Measurements from ENCODE around the gene EPB41.
"Not testable (repeated sequence)": the region's sequence is repeated elsewhere in the genome, so short reads cannot be mapped to it uniquely, and the experiment has no call there.

The EPB41 gene

GRCh38 chr1:29121516-29121935, 207.2 kb downstream of the EPB41 start:
- TF ChIP-seq JUND (IDR thresholded peaks at IDR 0.05; ENCODE audit: low read depth), result no peak
- no peak for DNase-seq (ENCODE audit: low read depth in 1 of 2, low spot score in 1 of 2)
- in situ Hi-C loops (cut with HindIII; ENCODE audit: low pct_unique_long_range_greater_than_20kb, low sequenced_read_pairs), result no loop called here

- TF ChIP-seq JUND (IDR thresholded peaks at IDR 0.05; ENCODE audit: low read depth), result no peak
- in situ Hi-C loops (cut with HindIII; ENCODE audit: low pct_unique_long_range_greater_than_20kb, low sequenced_read_pairs), result no loop called here
- peak in 1 of 2 experiments; percentile 16 for DNase-seq (ENCODE audit: low read depth in 1 of 2, low spot score in 1 of 2)
Observed at GRCh38 chr1:29121936-29122681, 207.7 kb downstream of the EPB41 start.

DNA sequence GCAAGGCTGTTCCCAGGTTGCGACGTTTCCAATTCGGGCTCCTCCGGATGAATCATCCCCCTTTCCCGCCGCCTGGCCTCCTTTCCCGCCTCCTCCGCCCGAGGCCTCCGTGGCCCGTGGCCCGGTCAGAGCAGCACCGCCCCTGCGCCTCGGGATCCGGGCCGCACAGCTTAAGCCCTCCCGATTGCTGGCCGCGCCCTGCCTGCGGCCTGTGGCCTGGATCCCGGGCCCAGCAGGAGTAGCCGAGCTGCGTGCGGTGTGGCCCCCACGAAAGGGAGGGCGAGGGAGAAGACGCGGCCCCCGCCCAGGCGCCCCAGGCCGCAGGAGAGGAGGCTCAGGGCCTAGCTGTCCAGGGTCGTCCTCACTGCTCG, 208.3 kb downstream of the EPB41 start:
- in situ Hi-C loops (cut with HindIII; ENCODE audit: low pct_unique_long_range_greater_than_20kb, low sequenced_read_pairs), result no loop called here
- peak in 1 of 2 experiments; percentile 21 for DNase-seq (ENCODE audit: low read depth in 1 of 2, low spot score in 1 of 2)
- no peak for TF ChIP-seq JUND (IDR thresholded peaks at IDR 0.05; ENCODE audit: low read depth)

GRCh38 chr1:29123053-29123886, 208.9 kb downstream of the EPB41 start:
- no peak for TF ChIP-seq JUND (IDR thresholded peaks at IDR 0.05; ENCODE audit: low read depth)
- no peak for DNase-seq (ENCODE audit: low read depth in 1 of 2, low spot score in 1 of 2)
- in situ Hi-C loops (cut with HindIII; ENCODE audit: low pct_unique_long_range_greater_than_20kb, low sequenced_read_pairs), result no loop called here

DNA sequence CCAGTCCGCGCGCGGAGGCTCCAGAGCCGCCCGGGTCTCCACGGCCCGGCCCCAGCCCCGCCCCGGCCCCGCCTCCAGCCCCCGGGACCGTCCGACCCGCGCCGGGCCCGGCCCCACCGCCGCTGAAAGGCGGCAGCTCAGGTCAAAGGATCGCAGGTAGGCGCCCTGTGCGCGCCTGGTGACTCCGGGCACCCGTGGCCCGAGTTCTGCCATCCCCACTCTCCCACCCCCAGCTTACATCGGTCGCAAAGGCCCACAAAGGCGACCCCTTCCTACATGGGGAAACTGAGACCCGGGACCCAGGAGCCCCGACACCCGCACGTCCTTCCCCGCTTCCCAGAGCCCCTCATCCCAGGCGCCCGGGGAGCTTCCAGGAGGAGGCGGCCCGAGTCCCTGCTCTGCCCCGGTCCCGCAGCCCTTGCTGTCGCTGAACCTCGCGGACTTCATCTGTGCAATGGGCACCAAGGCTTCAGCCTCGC, 209.6 kb downstream of the EPB41 start, which contains the start of gene TMEM200B:
TSS of gene TMEM200B (minus strand) at position 17 of the 479 bp plus-strand sequence. CDS start 2,075 bp downstream, outside the sequence.
- no peak for TF ChIP-seq JUND (IDR thresholded peaks at IDR 0.05; ENCODE audit: low read depth)
- no peak for DNase-seq (ENCODE audit: low read depth in 1 of 2, low spot score in 1 of 2)
- in situ Hi-C loops (cut with HindIII; ENCODE audit: low pct_unique_long_range_greater_than_20kb, low sequenced_read_pairs), result no loop called here

DNA sequence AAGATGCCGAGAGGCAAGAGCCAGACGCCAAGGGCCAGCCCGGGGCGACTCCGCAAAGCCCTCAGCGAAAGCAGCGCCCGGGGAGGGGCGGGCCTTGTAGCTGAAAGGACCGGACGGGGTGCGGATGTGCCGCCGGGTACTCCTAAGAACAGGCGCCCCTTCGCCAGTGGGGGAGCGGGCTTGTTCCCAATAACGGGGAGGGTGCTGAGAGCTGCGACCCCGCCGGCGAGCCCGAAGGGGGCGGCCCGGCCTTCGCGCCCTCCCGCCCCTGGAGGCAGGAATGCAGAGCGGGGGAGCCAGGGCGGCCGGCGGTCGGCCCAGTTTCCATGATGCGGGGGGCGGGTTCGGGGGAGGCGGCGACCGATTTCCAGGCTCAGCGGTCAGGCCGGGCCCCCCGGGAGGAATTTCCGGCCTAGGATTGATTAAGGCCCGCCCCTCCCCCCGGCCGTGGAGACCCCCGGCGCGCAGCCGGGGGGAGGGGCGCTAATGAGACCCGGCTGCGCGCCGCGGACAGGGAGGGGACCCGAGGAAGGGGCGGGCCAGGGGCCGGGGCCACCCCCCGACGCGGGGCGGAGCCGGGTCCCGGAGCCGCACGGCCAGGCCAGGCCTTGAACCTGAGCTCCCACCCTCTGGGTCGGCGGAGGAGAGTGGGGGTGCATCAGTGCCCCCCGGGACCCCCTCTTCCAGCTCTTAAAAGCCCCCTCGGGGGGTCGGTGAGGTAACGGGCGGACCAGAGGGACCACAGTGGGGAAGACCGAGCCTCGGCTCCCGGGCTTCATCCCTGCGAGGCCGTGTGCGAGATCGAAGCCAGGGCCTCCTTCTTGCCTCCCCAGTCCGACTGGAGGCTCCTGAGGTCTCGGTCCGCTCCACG, 210.2 kb downstream of the EPB41 start:
- peak; percentile 40 to 82 for DNase-seq (ENCODE audit: low read depth in 1 of 2, low spot score in 1 of 2)
- in situ Hi-C loops (cut with HindIII; ENCODE audit: low pct_unique_long_range_greater_than_20kb, low sequenced_read_pairs), result no loop called here
- no peak for TF ChIP-seq JUND (IDR thresholded peaks at IDR 0.05; ENCODE audit: low read depth)

- no peak for TF ChIP-seq JUND (IDR thresholded peaks at IDR 0.05; ENCODE audit: low read depth)
- in situ Hi-C loops (cut with HindIII; ENCODE audit: low pct_unique_long_range_greater_than_20kb, low sequenced_read_pairs), result no loop called here
- DNase-seq (ENCODE audit: low read depth in 1 of 2, low spot score in 1 of 2), result no peak
Observed at GRCh38 chr1:29125237-29125641, 210.9 kb downstream of the EPB41 start.

- TF ChIP-seq JUND (IDR thresholded peaks at IDR 0.05; ENCODE audit: low read depth), result no peak
- in situ Hi-C loops (cut with HindIII; ENCODE audit: low pct_unique_long_range_greater_than_20kb, low sequenced_read_pairs), result no loop called here
- DNase-seq (ENCODE audit: low read depth in 1 of 2, low spot score in 1 of 2), result no peak
Observed at GRCh38 chr1:29125788-29126187, 211.4 kb downstream of the EPB41 start.

DNA sequence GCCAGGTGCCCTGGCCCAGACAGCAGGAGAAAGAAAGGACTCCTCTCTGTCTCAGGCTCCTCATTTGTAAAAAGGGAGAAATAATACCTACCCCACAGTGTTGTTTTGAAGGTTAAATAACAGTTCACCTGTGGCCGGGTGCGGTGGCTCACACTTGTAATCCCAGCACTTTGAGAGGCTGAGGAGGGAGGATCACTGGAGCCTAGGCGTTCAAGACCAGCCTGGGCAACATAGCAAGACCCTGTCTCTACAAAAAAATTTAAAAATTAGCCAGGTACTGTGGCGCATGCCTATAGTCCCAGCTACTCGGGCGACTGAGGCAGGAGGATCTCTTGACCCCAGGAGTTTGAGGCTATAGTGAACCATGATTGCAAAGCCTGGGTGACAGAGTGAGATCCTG, 211.8 kb downstream of the EPB41 start:
- in situ Hi-C loops (cut with HindIII; ENCODE audit: low pct_unique_long_range_greater_than_20kb, low sequenced_read_pairs), result no loop called here

GRCh38 chr1:29128739-29129138, 214.4 kb downstream of the EPB41 start:
- TF ChIP-seq JUND (IDR thresholded peaks at IDR 0.05; ENCODE audit: low read depth), result no peak
- no peak for DNase-seq (ENCODE audit: low read depth in 1 of 2, low spot score in 1 of 2)
- in situ Hi-C loops (cut with HindIII; ENCODE audit: low pct_unique_long_range_greater_than_20kb, low sequenced_read_pairs), result no loop called here

More for the DNA sequence above, 211.8 kb downstream of the EPB41 start:
- TF ChIP-seq JUND (IDR thresholded peaks at IDR 0.05; ENCODE audit: low read depth), result no peak
- no peak for DNase-seq (ENCODE audit: low read depth in 1 of 2, low spot score in 1 of 2)

GRCh38 chr1:29129916-29130315, 215.5 kb downstream of the EPB41 start:
- no peak for DNase-seq (ENCODE audit: low read depth in 1 of 2, low spot score in 1 of 2)
- in situ Hi-C loops (cut with HindIII; ENCODE audit: low pct_unique_long_range_greater_than_20kb, low sequenced_read_pairs), result no loop called here
- TF ChIP-seq JUND (IDR thresholded peaks at IDR 0.05; ENCODE audit: low read depth), result no peak

GRCh38 chr1:29131056-29131455, 216.7 kb downstream of the EPB41 start:
- DNase-seq (ENCODE audit: low read depth in 1 of 2, low spot score in 1 of 2); in situ Hi-C loops (cut with HindIII; ENCODE audit: low pct_unique_long_range_greater_than_20kb, low sequenced_read_pairs): not testable (repeated sequence)
